Measurements from ENCODE around the gene ANTXR1. TPM values are rescaled to one million over a fixed set of nuclear protein-coding genes. Genes with fewer than 3 reads are reported as not detected.

Gene ANTXR1
- total and polyA plus RNA-seq, 7 experiments from 2014 or later: 0.18 TPM; not detected in 6

GRCh38 chr2:69041214-69041613, 28.2 kb downstream of the ANTXR1 start:
- Mint-ChIP-seq H3K4me3 (no peak overlapping the region), H3K27ac (no peak overlapping the region), H3K4me1 (peaks cover 0 to 2% (median 0%) of the 10 kb centered on the region in 7 donors), H3K36me3 (no peaks in the 10 kb centered on the region), H3K9me3 (peaks cover 0 to 2% (median 0%) of the 10 kb centered on the region in 11 donors), H3K27me3 (peaks cover 43 to 55% (median 45%) of the 10 kb centered on the region in 5 donors)
- ChIA-PET CTCF (no interaction called here), POLR2A (no interaction called here)
- ATAC-seq (no peak), DNase-seq (no peak)
- Histone ChIP-seq H3K36me3 (ENCODE audit: control insufficient read depth in 2 of 3, insufficient read depth in 3 of 3, low read length in 3 of 3) (no peaks in the 10 kb centered on the region), H3K27me3 (ENCODE audit: control insufficient read depth in 2 of 2, insufficient read depth in 2 of 2, low read length in 2 of 2) (no peaks in the 10 kb centered on the region), H3K27ac (ENCODE audit: low read depth, low read length) (no peak overlapping the region), H3K4me1 (ENCODE audit: control insufficient read depth in 2 of 2, insufficient read depth in 2 of 2, low read length in 2 of 2) (no peaks in the 10 kb centered on the region), H3K4me3 (ENCODE audit: low read length) (no peak overlapping the region), H3K9me3 (ENCODE audit: control insufficient read depth in 2 of 3, low read length in 3 of 3) (no peaks in the 10 kb centered on the region)
- intact Hi-C loops (cut with micrococcal nuclease): no loop called here

- ATAC-seq: no peak
- CTCF ChIA-PET: no interaction called here
Measured at GRCh38 chr2:69043736-69044400, 30.9 kb downstream of the ANTXR1 start.

GRCh38 chr2:69046221-69046662, 33.3 kb downstream of the ANTXR1 start:
- Mint-ChIP-seq H3K4me1 (no peaks in the 10 kb centered on the region), H3K27ac (no peak overlapping the region), H3K36me3 (no peaks in the 10 kb centered on the region), H3K9me3 (peaks cover 0 to 2% (median 0%) of the 10 kb centered on the region in 11 donors), H3K27me3 (peaks cover 24 to 69% (median 32%) of the 10 kb centered on the region in 5 donors), H3K4me3 (no peak overlapping the region)
- ChIA-PET CTCF (no interaction called here), POLR2A (no interaction called here)
- intact Hi-C loops (cut with micrococcal nuclease): no loop called here
- H3K36me3 ChIP-seq (ENCODE audit: control insufficient read depth in 2 of 3, insufficient read depth in 3 of 3, low read length in 3 of 3): no peaks in the 10 kb centered on the region
- H3K27me3 ChIP-seq (ENCODE audit: control insufficient read depth in 2 of 2, insufficient read depth in 2 of 2, low read length in 2 of 2): no peaks in the 10 kb centered on the region
- DNase-seq (no peak), ATAC-seq (no peak)
- no peak overlapping the region for H3K27ac ChIP-seq (ENCODE audit: low read depth, low read length)
- H3K4me1 ChIP-seq (ENCODE audit: control insufficient read depth in 2 of 2, insufficient read depth in 2 of 2, low read length in 2 of 2): no peaks in the 10 kb centered on the region
- H3K4me3 ChIP-seq (ENCODE audit: low read length): no peak overlapping the region
- H3K9me3 ChIP-seq (ENCODE audit: control insufficient read depth in 2 of 3, low read length in 3 of 3): no peaks in the 10 kb centered on the region

More at GRCh38 chr2:69043736-69044400, 30.9 kb downstream of the ANTXR1 start:
- no peak for DNase-seq
- H3K4me3 Mint-ChIP-seq: no peak overlapping the region
- Histone ChIP-seq H3K36me3 (ENCODE audit: control insufficient read depth in 2 of 3, insufficient read depth in 3 of 3, low read length in 3 of 3) (no peaks in the 10 kb centered on the region), H3K9me3 (ENCODE audit: control insufficient read depth in 2 of 3, low read length in 3 of 3) (no peaks in the 10 kb centered on the region), H3K27ac (ENCODE audit: low read depth, low read length) (no peak overlapping the region), H3K27me3 (ENCODE audit: control insufficient read depth in 2 of 2, insufficient read depth in 2 of 2, low read length in 2 of 2) (no peaks in the 10 kb centered on the region), H3K4me1 (ENCODE audit: control insufficient read depth in 2 of 2, insufficient read depth in 2 of 2, low read length in 2 of 2) (no peaks in the 10 kb centered on the region), H3K4me3 (ENCODE audit: low read length) (no peak overlapping the region)
- H3K27ac Mint-ChIP-seq: no peak overlapping the region
- H3K27me3 Mint-ChIP-seq: peaks cover 34 to 68% (median 38%) of the 10 kb centered on the region in 5 donors
- peaks cover 0 to 2% (median 0%) of the 10 kb centered on the region in 7 donors for H3K4me1 Mint-ChIP-seq
- H3K9me3 Mint-ChIP-seq: peaks cover 0 to 2% (median 0%) of the 10 kb centered on the region in 11 donors
- POLR2A ChIA-PET: interaction anchor here (0.6 kb wide), 1 partner anchor 1797 kb away, joined by 3 read pairs; no protein-coding TSS in a partner anchor
- no peaks in the 10 kb centered on the region for H3K36me3 Mint-ChIP-seq
- intact Hi-C loops (cut with micrococcal nuclease): no loop called here

GRCh38 chr2:69047625-69048145, 34.7 kb downstream of the ANTXR1 start:
- Mint-ChIP-seq H3K9me3 (peaks cover 0 to 1% (median 0%) of the 10 kb centered on the region in 11 donors), H3K4me1 (no peaks in the 10 kb centered on the region), H3K4me3 (no peak overlapping the region), H3K27ac (no peak overlapping the region), H3K36me3 (no peaks in the 10 kb centered on the region), H3K27me3 (peaks cover 20 to 66% (median 23%) of the 10 kb centered on the region in 5 donors)
- no peak for ATAC-seq
- Histone ChIP-seq H3K9me3 (ENCODE audit: control insufficient read depth in 2 of 3, low read length in 3 of 3) (no peaks in the 10 kb centered on the region), H3K27ac (ENCODE audit: low read depth, low read length) (no peak overlapping the region), H3K27me3 (ENCODE audit: control insufficient read depth in 2 of 2, insufficient read depth in 2 of 2, low read length in 2 of 2) (peaks cover 0 to 2% of the 10 kb centered on the region in 2 donors), H3K36me3 (ENCODE audit: control insufficient read depth in 2 of 3, insufficient read depth in 3 of 3, low read length in 3 of 3) (no peaks in the 10 kb centered on the region), H3K4me3 (ENCODE audit: low read length) (no peak overlapping the region), H3K4me1 (ENCODE audit: control insufficient read depth in 2 of 2, insufficient read depth in 2 of 2, low read length in 2 of 2) (no peaks in the 10 kb centered on the region)
- no peak for DNase-seq
- ChIA-PET CTCF (no interaction called here), POLR2A (no interaction called here)
- intact Hi-C loops (cut with micrococcal nuclease): no loop called here

- Histone ChIP-seq H3K4me3 (ENCODE audit: low read length) (no peak overlapping the region), H3K9me3 (ENCODE audit: control insufficient read depth in 2 of 3, low read length in 3 of 3) (no peaks in the 10 kb centered on the region), H3K27me3 (ENCODE audit: control insufficient read depth in 2 of 2, insufficient read depth in 2 of 2, low read length in 2 of 2) (peaks cover 0 to 2% of the 10 kb centered on the region in 2 donors), H3K27ac (ENCODE audit: low read depth, low read length) (no peak overlapping the region), H3K4me1 (ENCODE audit: control insufficient read depth in 2 of 2, insufficient read depth in 2 of 2, low read length in 2 of 2) (no peaks in the 10 kb centered on the region), H3K36me3 (ENCODE audit: control insufficient read depth in 2 of 3, insufficient read depth in 3 of 3, low read length in 3 of 3) (no peaks in the 10 kb centered on the region)
- H3K9me3 Mint-ChIP-seq: no peaks in the 10 kb centered on the region
- ATAC-seq (no peak), DNase-seq (no peak)
- intact Hi-C loops (cut with micrococcal nuclease): no loop called here
- H3K27ac Mint-ChIP-seq: no peak overlapping the region
- no peaks in the 10 kb centered on the region for H3K36me3 Mint-ChIP-seq
- H3K4me1 Mint-ChIP-seq: peaks cover 0 to 5% (median 0%) of the 10 kb centered on the region in 7 donors
- ChIA-PET POLR2A (no interaction called here), CTCF (no interaction called here)
- peaks cover 20 to 61% (median 29%) of the 10 kb centered on the region in 5 donors for H3K27me3 Mint-ChIP-seq
- no peak overlapping the region for H3K4me3 Mint-ChIP-seq
Measured at GRCh38 chr2:69050802-69051201, 37.8 kb downstream of the ANTXR1 start.

GRCh38 chr2:69053416-69053965, 40.5 kb downstream of the ANTXR1 start:
- Mint-ChIP-seq H3K36me3 (no peaks in the 10 kb centered on the region), H3K4me3 (no peak overlapping the region)
- POLR2A ChIA-PET: no interaction called here

More at GRCh38 chr2:69053416-69053965, 40.5 kb downstream of the ANTXR1 start:
- ATAC-seq (no peak), DNase-seq (no peak)
- CTCF ChIA-PET: no interaction called here
- Histone ChIP-seq H3K4me1 (ENCODE audit: control insufficient read depth in 2 of 2, insufficient read depth in 2 of 2, low read length in 2 of 2) (no peaks in the 10 kb centered on the region), H3K36me3 (ENCODE audit: control insufficient read depth in 2 of 3, insufficient read depth in 3 of 3, low read length in 3 of 3) (no peaks in the 10 kb centered on the region), H3K27ac (ENCODE audit: low read depth, low read length) (no peak overlapping the region), H3K4me3 (ENCODE audit: low read length) (no peak overlapping the region), H3K9me3 (ENCODE audit: control insufficient read depth in 2 of 3, low read length in 3 of 3) (no peaks in the 10 kb centered on the region), H3K27me3 (ENCODE audit: control insufficient read depth in 2 of 2, insufficient read depth in 2 of 2, low read length in 2 of 2) (peaks cover 0 to 2% of the 10 kb centered on the region in 2 donors)
- H3K9me3 Mint-ChIP-seq: peaks cover 0 to 3% (median 0%) of the 10 kb centered on the region in 11 donors
- intact Hi-C loops (cut with micrococcal nuclease): no loop called here
- no peak overlapping the region for H3K27ac Mint-ChIP-seq
- peaks cover 0 to 5% (median 0%) of the 10 kb centered on the region in 7 donors for H3K4me1 Mint-ChIP-seq
- H3K27me3 Mint-ChIP-seq: peaks cover 30 to 62% (median 48%) of the 10 kb centered on the region in 5 donors

Measured in naive thymus-derived CD4-positive, alpha-beta T cell (primary cell).